HG03442 (cell line): ENCODE data around the gene PLA2G15.

Experiments used
- ATAC-seq: cut with Tn5 transposase; IDR thresholded peaks from one replicate; pipeline ENCODE4 v1.9.1; 2021; ENCODE audit warnings: mild to moderate bottlenecking, moderate library complexity; ENCODE audit not compliant: unreplicated experiment

The PLA2G15 gene

GRCh38 chr16:68251832-68252231 lies 6.7 kb downstream of the PLA2G15 start:
- no peak for ATAC-seq

DNA sequence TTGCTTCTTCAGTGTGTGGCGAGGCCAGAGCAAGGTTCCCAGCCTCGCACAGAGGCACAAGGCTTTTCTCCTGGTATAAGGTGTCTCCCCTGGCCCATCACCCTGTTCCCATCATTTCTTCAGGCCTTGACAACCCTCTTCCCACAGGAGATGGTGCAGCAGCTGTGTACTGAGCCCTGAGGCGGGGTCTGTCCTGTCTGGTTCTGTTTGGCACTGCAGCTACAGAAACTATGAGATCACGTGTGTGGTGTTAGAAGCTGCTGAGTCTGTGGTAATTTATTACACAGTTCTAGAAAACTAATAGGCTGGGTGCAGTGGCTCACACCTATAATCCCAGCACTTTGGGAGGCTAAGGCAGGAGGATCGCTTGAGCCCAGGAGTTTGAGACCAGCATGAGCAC lies 7.2 kb downstream of the PLA2G15 start:
- no peak for ATAC-seq

- ATAC-seq, result no peak
These were observed 8.5 kb downstream of the PLA2G15 start for GRCh38 chr16:68253721-68254120.

DNA sequence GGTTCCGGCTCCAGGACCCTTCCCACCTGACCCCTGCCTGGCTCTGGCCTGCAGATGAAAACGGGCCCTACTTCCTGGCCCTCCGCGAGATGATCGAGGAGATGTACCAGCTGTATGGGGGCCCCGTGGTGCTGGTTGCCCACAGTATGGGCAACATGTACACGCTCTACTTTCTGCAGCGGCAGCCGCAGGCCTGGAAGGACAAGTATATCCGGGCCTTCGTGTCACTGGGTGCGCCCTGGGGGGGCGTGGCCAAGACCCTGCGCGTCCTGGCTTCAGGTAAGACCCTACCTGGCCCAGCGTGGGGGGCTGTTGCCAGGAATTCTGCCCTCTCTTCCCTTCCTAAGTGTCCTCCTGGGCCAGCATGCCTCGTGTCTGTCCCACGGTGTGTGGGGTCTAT lies 10.5 kb downstream of the PLA2G15 start:
- ATAC-seq, result no peak

DNA sequence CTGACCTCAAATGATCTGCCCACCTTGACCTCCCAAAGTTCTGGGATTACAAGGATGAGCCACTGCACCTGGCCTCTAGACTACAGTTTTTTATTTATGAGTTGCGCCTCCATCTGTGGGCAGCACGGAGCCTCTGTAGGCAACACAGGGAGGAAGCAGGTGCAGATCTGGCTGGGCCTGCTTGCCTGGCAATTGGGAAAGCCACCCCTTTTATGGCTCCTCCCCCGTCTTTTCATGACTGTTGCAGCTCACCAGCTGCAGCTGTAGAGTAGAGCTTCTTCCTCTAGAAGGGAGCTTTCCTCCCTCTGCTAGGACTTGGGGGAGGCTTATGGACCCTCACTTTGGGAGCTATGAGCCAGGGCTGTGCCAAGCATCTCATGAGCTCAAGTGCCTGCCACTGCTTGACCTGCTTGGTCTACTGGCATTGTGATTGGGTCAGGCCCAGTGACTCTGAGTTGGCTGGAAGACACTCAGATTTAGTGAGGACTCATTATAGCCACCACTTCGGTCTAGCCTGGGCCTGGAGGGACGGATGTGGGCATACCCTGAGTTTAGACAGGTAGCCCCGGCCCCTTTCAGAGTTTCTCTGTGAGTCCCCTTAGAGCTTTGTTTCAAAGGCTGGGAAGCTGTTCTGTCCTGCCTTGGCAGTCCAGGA lies 12.2 kb downstream of the PLA2G15 start:
- no peak for ATAC-seq

GRCh38 chr16:68257906-68258800 lies 13.0 kb downstream of the PLA2G15 start:
- no peak for ATAC-seq

DNA sequence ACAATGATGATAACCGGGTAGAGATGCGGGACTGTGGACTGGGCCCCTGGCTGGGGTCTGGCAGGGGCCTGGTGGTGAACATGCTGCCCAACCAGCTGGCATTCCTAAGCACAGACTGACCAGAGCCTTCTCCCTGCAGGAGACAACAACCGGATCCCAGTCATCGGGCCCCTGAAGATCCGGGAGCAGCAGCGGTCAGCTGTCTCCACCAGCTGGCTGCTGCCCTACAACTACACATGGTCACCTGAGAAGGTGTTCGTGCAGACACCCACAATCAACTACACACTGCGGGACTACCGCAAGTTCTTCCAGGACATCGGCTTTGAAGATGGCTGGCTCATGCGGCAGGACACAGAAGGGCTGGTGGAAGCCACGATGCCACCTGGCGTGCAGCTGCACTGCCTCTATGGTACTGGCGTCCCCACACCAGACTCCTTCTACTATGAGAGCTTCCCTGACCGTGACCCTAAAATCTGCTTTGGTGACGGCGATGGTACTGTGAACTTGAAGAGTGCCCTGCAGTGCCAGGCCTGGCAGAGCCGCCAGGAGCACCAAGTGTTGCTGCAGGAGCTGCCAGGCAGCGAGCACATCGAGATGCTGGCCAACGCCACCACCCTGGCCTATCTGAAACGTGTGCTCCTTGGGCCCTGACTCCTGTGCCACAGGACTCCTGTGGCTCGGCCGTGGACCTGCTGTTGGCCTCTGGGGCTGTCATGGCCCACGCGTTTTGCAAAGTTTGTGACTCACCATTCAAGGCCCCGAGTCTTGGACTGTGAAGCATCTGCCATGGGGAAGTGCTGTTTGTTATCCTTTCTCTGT lies 14.0 kb downstream of the PLA2G15 start:
- no peak for ATAC-seq

- peak; percentile 4 for ATAC-seq
These were observed 18.5 kb downstream of the PLA2G15 start for GRCh38 chr16:68263559-68264127.

DNA sequence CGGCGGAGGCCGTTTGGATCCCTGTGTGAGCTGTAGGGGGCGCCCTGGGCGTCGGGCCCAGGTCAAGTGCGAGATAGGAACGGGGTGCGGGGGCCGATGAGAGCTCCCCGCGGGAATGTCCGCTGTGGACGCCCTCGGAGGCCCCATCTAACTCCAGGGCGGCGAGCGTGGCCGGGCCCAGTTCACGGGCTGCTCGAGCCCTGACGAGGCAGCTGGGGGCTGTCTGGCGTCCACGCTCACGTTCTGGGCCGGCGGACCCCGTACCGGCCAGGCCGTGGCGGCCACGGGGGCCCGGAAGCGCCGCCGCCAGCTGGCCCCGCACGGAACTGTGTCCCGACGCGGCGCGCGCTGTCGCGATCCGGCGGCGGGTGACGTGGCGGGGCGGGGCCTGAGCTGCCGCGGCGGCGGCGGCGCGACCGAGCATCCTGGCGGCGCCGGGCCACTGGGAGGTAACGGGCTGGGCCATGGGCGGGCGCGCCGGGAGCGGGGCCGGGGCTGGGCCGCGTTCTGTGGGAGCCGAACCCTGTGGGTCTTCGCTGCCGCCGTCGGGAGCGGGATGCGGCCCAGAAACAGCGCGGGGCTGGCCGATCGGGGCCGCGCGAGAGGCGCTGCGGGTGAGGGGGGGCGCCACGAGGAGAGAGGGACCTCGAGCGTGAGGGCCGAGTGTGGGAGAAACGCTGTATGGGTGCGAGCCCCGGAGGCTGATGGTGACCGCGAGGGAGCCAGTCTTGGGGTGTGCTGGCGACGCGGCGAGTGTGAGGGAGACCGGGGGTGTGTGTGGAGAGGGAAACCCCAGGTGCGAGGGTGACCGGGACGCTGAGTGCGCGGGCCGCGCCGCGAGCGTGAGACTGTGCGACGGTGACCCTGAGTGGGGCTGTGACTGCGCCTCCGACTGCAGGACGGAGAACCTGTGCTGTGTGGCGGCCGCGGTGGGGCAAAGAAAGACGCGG lies 19.2 kb downstream of the PLA2G15 start, which contains the start of gene SLC7A6:
Gene SLC7A6 (plus strand): TSS at position 399 of the 950 bp plus-strand sequence. CDS start 10,201 bp downstream, outside the sequence.
- peak; percentile 47 for ATAC-seq

GRCh38 chr16:68265078-68265920 lies 20.1 kb downstream of the PLA2G15 start:
- peak; percentile 2 for ATAC-seq

GRCh38 chr16:68267612-68268405 lies 22.6 kb downstream of the PLA2G15 start:
- ATAC-seq, result no peak

DNA sequence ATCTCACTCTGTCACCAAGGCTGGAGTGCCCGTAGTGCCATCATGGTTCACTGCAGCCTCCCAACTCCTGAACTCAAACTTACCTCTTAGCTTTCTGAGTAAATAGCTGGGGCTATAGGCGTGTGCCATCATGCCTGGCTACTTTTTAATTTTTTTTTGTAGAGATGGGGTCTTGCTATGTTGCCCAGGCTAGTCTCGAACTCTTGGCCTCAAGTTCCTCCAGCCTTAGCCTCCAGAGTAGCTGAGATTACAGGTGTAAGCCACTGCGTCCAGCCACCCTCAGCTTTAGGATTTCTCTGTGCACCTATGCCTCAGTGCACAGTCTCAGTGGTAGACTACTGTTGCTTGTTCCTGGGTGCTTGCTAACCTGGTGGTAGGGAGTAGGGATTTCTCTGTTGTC lies 24.6 kb downstream of the PLA2G15 start:
- no peak for ATAC-seq

GRCh38 chr16:68270353-68270752 lies 25.2 kb downstream of the PLA2G15 start:
- ATAC-seq, result no peak

DNA sequence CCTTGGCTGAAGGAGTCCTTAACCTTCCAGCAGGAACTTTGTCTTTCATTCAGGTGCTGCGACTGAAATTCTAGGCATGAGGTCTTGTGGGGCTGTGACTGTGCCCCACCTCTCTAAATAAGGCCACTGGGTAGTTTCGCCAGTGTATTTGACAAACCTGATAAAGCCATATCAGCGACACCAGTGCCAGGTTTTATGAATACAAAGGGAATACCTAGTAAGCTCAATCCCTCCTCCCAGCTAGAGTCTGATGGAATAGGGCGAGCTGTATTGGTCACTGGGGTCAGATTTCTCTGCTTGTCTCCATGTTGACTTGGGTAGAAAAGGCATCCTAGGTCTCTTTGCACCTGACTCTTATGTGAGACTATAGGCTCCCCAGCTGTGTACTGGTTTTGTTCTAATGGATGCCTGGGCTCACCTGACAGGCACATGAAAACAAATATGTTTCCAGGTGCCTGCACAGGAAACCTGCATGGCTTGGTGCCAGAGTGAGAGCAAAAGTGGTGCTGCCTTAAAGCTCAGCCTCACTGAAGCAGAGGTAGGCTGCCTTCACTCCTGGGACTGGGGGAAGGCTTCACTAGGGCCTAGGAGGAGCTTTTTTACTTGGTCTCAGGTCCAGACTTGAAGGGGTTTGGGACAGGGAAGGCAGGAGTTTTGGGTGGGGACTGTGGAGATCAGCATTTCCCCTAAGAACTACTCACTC lies 27.5 kb downstream of the PLA2G15 start:
- ATAC-seq, result no peak

GRCh38 chr16:68273459-68273858 lies 28.3 kb downstream of the PLA2G15 start:
- no peak for ATAC-seq

DNA sequence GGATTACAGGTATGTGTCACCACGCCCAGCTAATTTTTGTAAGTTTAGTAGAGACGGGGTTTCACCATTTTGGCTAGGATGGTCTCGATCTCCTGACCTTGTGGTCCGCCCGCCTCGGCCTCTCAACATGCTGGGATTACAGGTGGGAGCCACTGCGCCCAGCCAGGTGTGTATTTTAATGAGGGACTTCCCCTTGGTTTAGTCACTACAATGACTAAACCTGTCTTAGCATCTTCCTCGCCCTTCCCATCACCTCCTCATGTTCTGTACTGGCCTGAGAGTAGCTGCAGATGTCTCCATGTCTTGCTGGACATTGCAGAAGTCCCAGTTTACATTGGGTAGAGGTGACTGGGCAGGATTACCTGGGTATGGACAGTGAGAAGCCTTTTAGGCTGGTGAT lies 28.7 kb downstream of the PLA2G15 start:
- ATAC-seq, result no peak

- ATAC-seq, result no peak
These were observed 29.3 kb downstream of the PLA2G15 start for GRCh38 chr16:68274441-68274840.
